Pulmonary artery endothelial cell (primary cell): ENCODE results near the gene NOS1. TPM values are rescaled to one million over a fixed set of nuclear protein-coding genes. Genes with fewer than 3 reads are reported as not detected.

Experiments
- DNase-seq: peaks from one replicate; pipeline ENCODE4 v3.0.0-alpha.2; 2011; ENCODE audit warnings: low read depth, low spot score
- total RNA-seq: library from RNA; depleted of rRNA; stranded (reverse); fragments of >200 nt; gene quantifications from 2 replicates; pipeline ENCODE4 v1.2.3, GENCODE V29; 2014

NOS1 gene
- total RNA-seq, 1 donor from 2014 or later: 0.07 TPM

GRCh38 chr12:117363953-117364486 lies 2.6 kb upstream of the NOS1 start:
- DNase-seq: no peak

GRCh38 chr12:117363056-117363662 lies 1.7 kb upstream of the NOS1 start:
- DNase-seq: no peak

- no peak for DNase-seq
Observed at GRCh38 chr12:117362391-117362790, 965 bp upstream of the NOS1 start.

- no peak for DNase-seq
Observed at GRCh38 chr12:117361905-117362304, 479 bp upstream of the NOS1 start.

GRCh38 chr12:117360551-117361346 lies 677 bp downstream of the NOS1 start:
- DNase-seq: no peak

GRCh38 chr12:117360222-117360550 lies 1.2 kb downstream of the NOS1 start:
- no peak for DNase-seq

GRCh38 chr12:117359029-117359845 lies 2.2 kb downstream of the NOS1 start:
- DNase-seq: no peak

GRCh38 chr12:117356048-117356447 lies 5.4 kb downstream of the NOS1 start:
- DNase-seq: no peak

GRCh38 chr12:117352883-117353282 lies 8.5 kb downstream of the NOS1 start:
- DNase-seq: no peak

- DNase-seq: no peak
Observed at GRCh38 chr12:117352206-117352605, 9.2 kb downstream of the NOS1 start.

- no peak for DNase-seq
Observed at GRCh38 chr12:117350140-117350539, 11.3 kb downstream of the NOS1 start.

- DNase-seq: no peak
Observed at GRCh38 chr12:117347588-117347987, 13.8 kb downstream of the NOS1 start.

- DNase-seq: no peak
Observed at GRCh38 chr12:117344716-117345115, 16.7 kb downstream of the NOS1 start.

GRCh38 chr12:117343849-117344248 lies 17.6 kb downstream of the NOS1 start:
- DNase-seq: no peak

- DNase-seq: no peak
Observed at GRCh38 chr12:117343296-117343695, 18.1 kb downstream of the NOS1 start.

GRCh38 chr12:117342682-117343081 lies 18.7 kb downstream of the NOS1 start:
- no peak for DNase-seq

- DNase-seq: no peak
Observed at GRCh38 chr12:117342247-117342646, 19.2 kb downstream of the NOS1 start.

GRCh38 chr12:117339104-117339503 lies 22.3 kb downstream of the NOS1 start:
- no peak for DNase-seq

GRCh38 chr12:117334855-117335587 lies 26.4 kb downstream of the NOS1 start:
- no peak for DNase-seq

GRCh38 chr12:117334051-117334450 lies 27.4 kb downstream of the NOS1 start:
- no peak for DNase-seq

- no peak for DNase-seq
Observed at GRCh38 chr12:117333331-117333881, 28.0 kb downstream of the NOS1 start.
